ENCODE data around the gene RASGEF1C.

Gene RASGEF1C

GRCh38 chr5:180153099-180153498 is 55.9 kb downstream of the RASGEF1C start:
- H3K9me3 ChIP-seq (ENCODE audit: insufficient read depth, low read length) = no peaks in the 10 kb centered on the region
- H3K27ac ChIP-seq (ENCODE audit: low read depth, low read length) = no peak overlapping the region
- H3K4me3 ChIP-seq (ENCODE audit: insufficient read depth, low read length, poor library complexity, severe bottlenecking) = no peak overlapping the region
- no peaks in the 10 kb centered on the region for H3K27me3 ChIP-seq (ENCODE audit: low read length)
- TF ChIP-seq EZH2phosphoT487 (conservative IDR thresholded peaks at IDR 0.05; ENCODE audit: low read length) = no peak
- no peak for TF ChIP-seq CTCF (IDR thresholded peaks at IDR 0.05; ENCODE audit: insufficient read depth, low read length, poor library complexity, severe bottlenecking)
- no peaks in the 10 kb centered on the region for H3K79me2 ChIP-seq (ENCODE audit: insufficient read depth, low read length)
- H3K9me2 ChIP-seq (replicated peaks; ENCODE audit: insufficient read depth, low read length) = no peaks in the 10 kb centered on the region
- H2AFZ ChIP-seq (ENCODE audit: low read depth, low read length, severe bottlenecking) = no peak overlapping the region
- no peak overlapping the region for H3K9ac ChIP-seq (ENCODE audit: low read length)
- no peak overlapping the region for H3K4me2 ChIP-seq (ENCODE audit: low read depth, low read length, poor library complexity, severe bottlenecking)
- no peaks in the 10 kb centered on the region for H3K36me3 ChIP-seq (ENCODE audit: low read length)
- H3F3A ChIP-seq (ENCODE audit: insufficient read depth) = no peaks in the 10 kb centered on the region
- H4K20me1 ChIP-seq (ENCODE audit: low read depth, low read length) = no peaks in the 10 kb centered on the region

GRCh38 chr5:180143656-180144364 is 65.2 kb downstream of the RASGEF1C start:
- no peak overlapping the region for H2AFZ ChIP-seq (ENCODE audit: low read depth, low read length, severe bottlenecking)
- H3K79me2 ChIP-seq (ENCODE audit: insufficient read depth, low read length) = no peaks in the 10 kb centered on the region
- no peak overlapping the region for H3K4me3 ChIP-seq (ENCODE audit: insufficient read depth, low read length, poor library complexity, severe bottlenecking)
- no peaks in the 10 kb centered on the region for H3F3A ChIP-seq (ENCODE audit: insufficient read depth)
- 0 out of 2 replicates have a peak, but pooled peaks cover 6% of the 10 kb centered on the region for H3K9me3 ChIP-seq (ENCODE audit: insufficient read depth, low read length)
- H3K9me2 ChIP-seq (replicated peaks; ENCODE audit: insufficient read depth, low read length) = no peaks in the 10 kb centered on the region
- no peaks in the 10 kb centered on the region for H3K27me3 ChIP-seq (ENCODE audit: low read length)
- no peaks in the 10 kb centered on the region for H3K36me3 ChIP-seq (ENCODE audit: low read length)
- H4K20me1 ChIP-seq (ENCODE audit: low read depth, low read length) = no peaks in the 10 kb centered on the region
- no peak overlapping the region for H3K9ac ChIP-seq (ENCODE audit: low read length)
- no peak for TF ChIP-seq CTCF (IDR thresholded peaks at IDR 0.05; ENCODE audit: insufficient read depth, low read length, poor library complexity, severe bottlenecking)
- TF ChIP-seq EZH2phosphoT487 (conservative IDR thresholded peaks at IDR 0.05; ENCODE audit: low read length) = no peak
- no peak overlapping the region for H3K27ac ChIP-seq (ENCODE audit: low read depth, low read length)
- no peak overlapping the region for H3K4me2 ChIP-seq (ENCODE audit: low read depth, low read length, poor library complexity, severe bottlenecking)

GRCh38 chr5:180142824-180143610 is 66.0 kb downstream of the RASGEF1C start:
- H3K4me2 ChIP-seq (ENCODE audit: low read depth, low read length, poor library complexity, severe bottlenecking) = no peak overlapping the region
- no peak overlapping the region for H2AFZ ChIP-seq (ENCODE audit: low read depth, low read length, severe bottlenecking)
- H3K79me2 ChIP-seq (ENCODE audit: insufficient read depth, low read length) = no peaks in the 10 kb centered on the region
- no peak overlapping the region for H3K4me3 ChIP-seq (ENCODE audit: insufficient read depth, low read length, poor library complexity, severe bottlenecking)
- H3K27me3 ChIP-seq (ENCODE audit: low read length) = no peaks in the 10 kb centered on the region
- H3K36me3 ChIP-seq (ENCODE audit: low read length) = no peaks in the 10 kb centered on the region
- H3K9me2 ChIP-seq (replicated peaks; ENCODE audit: insufficient read depth, low read length) = no peaks in the 10 kb centered on the region
- H4K20me1 ChIP-seq (ENCODE audit: low read depth, low read length) = no peaks in the 10 kb centered on the region
- H3K9ac ChIP-seq (ENCODE audit: low read length) = no peak overlapping the region
- H3K9me3 ChIP-seq (ENCODE audit: insufficient read depth, low read length) = 0 out of 2 replicates have a peak, but pooled peaks cover 6% of the 10 kb centered on the region
- H3K27ac ChIP-seq (ENCODE audit: low read depth, low read length) = no peak overlapping the region
- no peaks in the 10 kb centered on the region for H3F3A ChIP-seq (ENCODE audit: insufficient read depth)
- TF ChIP-seq CTCF (IDR thresholded peaks at IDR 0.05; ENCODE audit: insufficient read depth, low read length, poor library complexity, severe bottlenecking) = no peak
- TF ChIP-seq EZH2phosphoT487 (conservative IDR thresholded peaks at IDR 0.05; ENCODE audit: low read length) = no peak
